ENCODE results near the gene TTC39A. TPM values are rescaled to one million over a fixed set of nuclear protein-coding genes. Genes with fewer than 3 reads are reported as not detected.
A peak's percentile ranks its signal among the peaks of the same experiment; 100 is the strongest.

The TTC39A gene
- total RNA-seq, 2 experiments from 2014 or later: not detected

GRCh38 chr1:51297401-51298321, 32.7 kb downstream of the TTC39A start:
- no peaks in the 10 kb centered on the region for H3K27me3 Mint-ChIP-seq
- POLR2A ChIA-PET: interaction anchor here (0.6 to 1.8 kb wide), 4 partner anchors 9 to 329 kb away, joined by 3 to 4 read pairs (median 3); no protein-coding TSS in a partner anchor
- H3K27ac Mint-ChIP-seq: no peak overlapping the region

DNA sequence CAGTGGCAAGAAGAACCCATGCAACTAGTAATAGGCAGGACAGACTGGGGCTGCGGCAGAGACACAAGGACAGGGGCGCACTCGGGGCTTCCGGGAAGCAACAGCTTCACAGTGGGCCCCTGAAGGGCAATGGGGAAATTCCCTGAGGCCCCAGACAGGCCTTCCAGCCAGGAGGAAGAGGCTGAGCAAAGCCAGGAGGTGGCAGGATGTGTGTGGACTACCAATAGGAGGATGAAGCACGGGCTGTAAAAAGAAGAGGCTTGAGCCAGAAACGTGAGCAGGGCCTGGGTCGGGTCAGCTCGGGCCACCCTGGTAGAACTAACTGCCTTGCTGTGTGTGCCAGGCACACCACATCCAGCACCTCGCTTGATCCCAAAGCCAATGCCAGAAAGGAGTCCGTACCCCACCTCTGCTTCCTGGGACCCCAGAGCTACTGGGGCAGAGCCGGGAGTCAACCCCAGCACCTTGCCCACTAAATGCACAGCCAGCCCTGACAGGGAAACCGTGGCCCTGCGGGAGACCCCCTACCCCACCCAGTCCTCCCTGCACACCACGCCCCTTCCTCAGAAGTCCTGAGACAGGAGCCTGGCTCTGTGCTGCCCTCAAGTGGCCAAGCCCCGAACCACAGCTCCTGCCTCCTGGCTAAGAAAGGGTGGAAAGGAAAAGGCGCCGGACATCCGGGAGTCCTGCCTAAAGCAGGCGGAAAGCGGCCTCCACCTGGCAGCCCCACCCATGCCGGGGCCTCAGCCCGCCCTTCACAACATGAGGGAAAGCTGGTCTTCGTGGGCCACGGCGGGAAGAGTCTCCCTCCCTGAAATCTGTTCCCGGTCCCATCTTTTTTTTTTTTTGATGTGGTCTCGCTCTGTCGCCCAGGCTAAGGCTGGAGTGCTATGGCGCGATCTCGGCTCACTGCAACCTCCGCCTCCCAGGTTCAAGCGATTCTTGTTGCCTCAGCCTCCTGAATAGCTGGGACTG, 33.7 kb downstream of the TTC39A start:
- no peaks in the 10 kb centered on the region for H3K9me3 Mint-ChIP-seq
- no peaks in the 10 kb centered on the region for H3K36me3 Mint-ChIP-seq (ENCODE audit: low read depth)
- H3K27ac Mint-ChIP-seq: no peak overlapping the region
- peaks cover 44% of the 10 kb centered on the region for H3K4me1 Mint-ChIP-seq
- DNase-seq: peak; percentile 79
- CTCF ChIA-PET: interaction anchor here (0.7 to 5.1 kb wide), 26 partner anchors 9 to 425 kb away, joined by 3 to 60 read pairs (median 4); partner anchors contain the start of genes FAF1 and RNF11
- no peaks in the 10 kb centered on the region for H3K27me3 Mint-ChIP-seq
- H3K4me3 Mint-ChIP-seq: peak overlapping the region; percentile 58
- POLR2A ChIA-PET: interaction anchor here (0.6 to 1.8 kb wide), 4 partner anchors 10 to 328 kb away, joined by 3 to 4 read pairs (median 3); no protein-coding TSS in a partner anchor

More at GRCh38 chr1:51297401-51298321, 32.7 kb downstream of the TTC39A start:
- CTCF ChIA-PET: interaction anchor here (0.7 to 5.1 kb wide), 22 partner anchors 9 to 426 kb away, joined by 3 to 60 read pairs (median 4); partner anchors contain the start of genes FAF1 and RNF11
- no peaks in the 10 kb centered on the region for H3K36me3 Mint-ChIP-seq (ENCODE audit: low read depth)
- no peak for DNase-seq
- no peaks in the 10 kb centered on the region for H3K9me3 Mint-ChIP-seq
- peaks cover 46% of the 10 kb centered on the region for H3K4me1 Mint-ChIP-seq
- peak overlapping the region; percentile 45 for H3K4me3 Mint-ChIP-seq

DNA sequence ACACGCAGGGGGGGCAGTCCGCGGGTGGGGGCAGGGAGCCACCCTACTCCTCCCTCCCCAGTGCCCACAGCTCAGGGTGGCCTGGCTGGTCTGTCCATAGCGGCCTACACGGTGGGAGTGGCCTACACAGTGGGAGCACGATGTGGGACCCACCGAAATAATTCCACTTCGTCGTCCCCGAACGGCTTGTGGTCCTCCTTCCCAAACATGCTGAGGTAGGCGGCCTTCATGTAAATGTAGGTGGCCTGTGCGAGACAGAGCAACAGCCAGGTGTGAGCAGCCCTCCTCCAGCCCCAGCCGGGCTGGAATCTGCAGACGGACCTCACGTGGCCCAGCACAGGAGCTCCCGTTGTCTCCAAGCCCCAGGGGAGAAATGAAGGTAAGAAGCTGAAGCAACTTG, 34.4 kb downstream of the TTC39A start:
- ChIA-PET POLR2A (interaction anchor here (1.7 to 1.8 kb wide), 2 partner anchors 30 to 60 kb away, joined by 4 to 10 read pairs; partner anchors contain the start of gene RNF11), CTCF (interaction anchor here (1.0 to 5.1 kb wide), 15 partner anchors 8 to 366 kb away, joined by 3 to 60 read pairs (median 8); partner anchors contain the start of gene RNF11)
- no peaks in the 10 kb centered on the region for H3K27me3 Mint-ChIP-seq
- DNase-seq: no peak
- no peaks in the 10 kb centered on the region for H3K36me3 Mint-ChIP-seq (ENCODE audit: low read depth)
- H3K9me3 Mint-ChIP-seq: no peaks in the 10 kb centered on the region
- peaks cover 40% of the 10 kb centered on the region for H3K4me1 Mint-ChIP-seq
- no peak overlapping the region for H3K4me3 Mint-ChIP-seq
- H3K27ac Mint-ChIP-seq: no peak overlapping the region

DNA sequence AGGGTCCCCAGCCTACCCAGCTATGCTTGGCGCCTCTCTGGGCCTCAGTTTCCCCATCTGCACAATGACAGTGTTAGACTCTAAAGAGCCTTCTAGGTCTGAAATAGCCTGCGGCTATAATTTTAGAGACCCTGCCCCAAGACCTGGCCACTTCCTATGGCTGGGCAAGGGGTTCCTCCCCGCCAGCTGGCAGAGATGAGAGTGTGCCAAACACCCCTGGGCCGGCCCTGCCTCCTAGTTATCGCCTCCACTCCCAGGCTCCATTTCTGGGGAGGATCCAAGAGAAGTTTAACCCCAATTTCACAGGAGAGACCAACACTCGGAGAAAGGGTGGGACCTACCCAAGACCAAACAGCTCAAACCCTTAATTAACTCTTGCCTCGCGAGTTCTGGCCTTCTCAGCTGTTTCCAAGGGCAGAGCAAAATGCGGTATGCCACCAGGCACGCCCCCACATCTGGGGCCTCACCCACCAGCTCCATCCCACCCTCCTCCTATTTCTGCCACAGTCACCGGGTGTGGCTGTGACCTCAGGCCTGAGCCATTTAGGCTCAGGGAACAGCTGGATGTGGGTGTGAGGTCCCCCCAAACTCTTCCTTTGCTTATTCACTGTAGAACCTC, 35.7 kb downstream of the TTC39A start:
- Mint-ChIP-seq H3K4me3 (no peak overlapping the region), H3K4me1 (peaks cover 36% of the 10 kb centered on the region), H3K27ac (no peak overlapping the region), H3K36me3 (ENCODE audit: low read depth) (no peaks in the 10 kb centered on the region), H3K27me3 (peaks cover 1% of the 10 kb centered on the region), H3K9me3 (no peaks in the 10 kb centered on the region)
- ChIA-PET CTCF (interaction anchor here (1.1 to 5.1 kb wide), 12 partner anchors 9 to 365 kb away, joined by 3 to 60 read pairs (median 4); no protein-coding TSS in a partner anchor), POLR2A (interaction anchor here (1.1 to 1.7 kb wide), 2 partner anchors 9 to 58 kb away, joined by 3 to 10 read pairs; partner anchors contain the start of gene RNF11)
- DNase-seq: peak; percentile 30

DNA sequence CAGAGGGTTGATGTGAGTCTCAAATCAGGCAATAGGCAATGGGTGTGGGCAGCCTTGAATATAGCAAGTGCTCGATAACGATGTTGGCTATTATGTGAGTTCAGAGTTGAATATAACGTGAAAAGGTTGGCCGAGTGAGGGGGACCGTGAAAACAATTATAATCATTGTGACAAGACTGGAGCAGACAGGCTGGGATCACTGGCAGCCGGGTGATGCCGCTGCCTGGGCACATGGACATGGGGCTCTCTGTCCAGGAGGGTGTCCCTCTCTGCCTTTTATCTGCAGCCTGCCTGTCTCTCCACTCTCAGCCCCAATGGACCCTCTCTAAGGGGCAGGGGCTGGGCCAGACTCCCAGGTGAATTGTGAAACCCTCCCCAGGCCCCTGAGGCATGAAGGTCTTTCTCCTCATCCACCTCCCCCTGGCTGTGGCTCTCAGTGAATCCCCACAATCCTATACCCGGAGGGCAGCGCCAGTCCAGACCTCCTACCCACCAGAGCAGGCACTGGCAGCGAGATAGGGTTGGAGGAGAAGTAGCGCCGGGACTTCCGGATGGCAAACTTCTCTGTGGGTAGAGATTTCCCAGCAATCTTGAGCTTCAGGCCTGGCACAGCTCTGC, 36.4 kb downstream of the TTC39A start:
- H3K36me3 Mint-ChIP-seq (ENCODE audit: low read depth): peaks cover 3% of the 10 kb centered on the region
- no peak overlapping the region for H3K4me3 Mint-ChIP-seq
- peaks cover 7% of the 10 kb centered on the region for H3K27me3 Mint-ChIP-seq
- no peak for DNase-seq
- CTCF ChIA-PET: interaction anchor here (1.2 to 5.1 kb wide), 4 partner anchors 12 to 103 kb away, joined by 4 to 60 read pairs (median 15); no protein-coding TSS in a partner anchor
- H3K27ac Mint-ChIP-seq: no peak overlapping the region
- no peaks in the 10 kb centered on the region for H3K9me3 Mint-ChIP-seq
- POLR2A ChIA-PET: interaction anchor here (1.1 to 1.7 kb wide), 2 partner anchors 8 to 58 kb away, joined by 3 to 10 read pairs; partner anchors contain the start of gene RNF11
- peaks cover 36% of the 10 kb centered on the region for H3K4me1 Mint-ChIP-seq

GRCh38 chr1:51290489-51290847, 39.9 kb downstream of the TTC39A start:
- ChIA-PET POLR2A (no interaction called here), CTCF (interaction anchor here (0.6 to 1.1 kb wide), 2 partner anchors 99 to 1723 kb away, joined by 3 to 4 read pairs; no protein-coding TSS in a partner anchor)
- DNase-seq: no peak
- Mint-ChIP-seq H3K36me3 (ENCODE audit: low read depth) (peaks cover 3% of the 10 kb centered on the region), H3K4me1 (peaks cover 18% of the 10 kb centered on the region), H3K9me3 (no peaks in the 10 kb centered on the region), H3K4me3 (no peak overlapping the region), H3K27ac (no peak overlapping the region), H3K27me3 (peaks cover 14% of the 10 kb centered on the region)

DNA sequence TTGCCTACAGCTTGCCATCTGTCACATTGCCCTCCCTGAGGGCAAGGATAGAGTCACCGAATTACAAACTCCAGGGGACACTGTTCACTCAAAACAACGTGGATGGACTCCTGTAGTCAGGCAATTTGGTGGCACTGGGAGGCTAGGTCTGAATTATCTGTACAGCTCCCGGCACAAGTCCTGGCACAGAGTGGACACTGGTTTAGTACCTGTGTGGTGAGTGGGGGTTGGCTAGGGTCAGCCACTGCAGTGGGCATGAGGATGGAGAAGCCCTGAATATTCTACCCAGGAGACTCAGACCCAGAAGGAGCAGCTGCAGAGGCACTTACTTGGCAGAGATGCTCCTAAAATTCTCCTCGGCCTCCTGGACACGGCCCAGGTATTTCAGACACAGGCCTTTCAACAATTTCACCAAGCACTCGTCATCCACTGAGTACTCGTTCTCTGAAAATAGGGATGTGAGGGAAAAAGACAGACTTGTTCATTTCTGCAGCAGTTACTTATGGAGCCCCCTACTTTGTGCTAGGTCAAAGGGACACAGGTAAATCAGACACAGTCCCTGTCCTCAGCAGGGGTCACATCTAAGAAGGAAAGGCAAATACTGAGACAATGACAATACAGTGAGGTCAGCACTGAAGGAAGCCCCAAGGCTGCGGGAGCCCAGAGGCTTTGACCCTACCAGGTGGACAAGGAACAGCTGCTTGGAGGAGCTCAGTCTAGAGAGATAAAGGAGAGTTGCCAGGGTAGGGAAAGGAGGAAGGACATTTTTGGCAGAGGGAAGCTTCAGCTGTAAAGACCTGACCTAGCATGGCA, 40.5 kb downstream of the TTC39A start:
- Mint-ChIP-seq H3K36me3 (ENCODE audit: low read depth) (peaks cover 3% of the 10 kb centered on the region), H3K4me1 (peaks cover 17% of the 10 kb centered on the region), H3K27me3 (peaks cover 14% of the 10 kb centered on the region), H3K9me3 (no peaks in the 10 kb centered on the region), H3K4me3 (no peak overlapping the region), H3K27ac (no peak overlapping the region)
- DNase-seq: no peak
- POLR2A ChIA-PET: no interaction called here
- CTCF ChIA-PET: interaction anchor here (1.1 kb wide), 1 partner anchor 99 kb away, joined by 3 read pairs; no protein-coding TSS in a partner anchor

DNA sequence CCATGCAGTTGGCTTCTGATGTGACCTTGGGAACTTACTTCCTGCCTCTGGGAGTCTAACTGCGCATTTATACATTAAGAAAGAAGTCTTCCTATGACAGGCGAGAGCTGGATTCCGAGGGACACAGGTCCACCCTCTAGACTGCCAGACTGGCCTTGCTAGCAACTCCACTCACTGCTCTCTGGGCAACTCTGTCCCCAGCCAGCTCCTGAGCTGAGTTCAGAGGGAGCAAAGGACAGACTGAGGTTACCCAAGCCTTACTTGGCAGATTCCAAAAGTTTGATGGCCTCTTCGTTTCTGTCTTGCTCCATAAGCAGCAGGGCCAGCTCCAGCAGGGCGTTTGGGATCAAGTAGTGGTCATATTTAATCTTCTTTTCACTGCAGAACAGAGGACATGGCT, 41.8 kb downstream of the TTC39A start:
- POLR2A ChIA-PET: interaction anchor here (1.1 kb wide), 1 partner anchor 53 kb away, joined by 3 read pairs; the partner anchor contains the start of gene RNF11
- no peaks in the 10 kb centered on the region for H3K9me3 Mint-ChIP-seq

DNA sequence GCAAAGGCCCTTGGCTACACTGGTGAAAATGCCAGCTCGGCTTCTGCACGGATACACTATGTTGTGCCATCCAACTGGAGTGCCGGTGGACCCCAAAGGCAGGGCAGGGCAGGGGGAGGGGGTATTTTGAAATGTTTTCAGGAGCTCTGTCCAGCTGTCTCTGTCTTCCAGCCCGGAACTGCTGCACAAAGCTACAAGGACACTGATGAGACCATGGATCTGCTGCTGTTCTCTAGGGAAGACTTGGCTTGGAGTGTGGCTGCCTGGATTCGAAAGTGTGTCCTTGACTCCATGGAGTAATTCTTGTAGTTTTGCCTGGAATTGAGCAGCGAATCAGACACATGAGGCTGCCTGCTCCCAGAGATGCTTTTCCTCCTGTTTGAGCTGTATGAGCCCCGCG, 42.4 kb downstream of the TTC39A start:
- Mint-ChIP-seq H3K4me3 (no peak overlapping the region), H3K9me3 (no peaks in the 10 kb centered on the region), H3K27ac (no peak overlapping the region), H3K27me3 (peaks cover 14% of the 10 kb centered on the region), H3K36me3 (ENCODE audit: low read depth) (peaks cover 3% of the 10 kb centered on the region), H3K4me1 (peaks cover 25% of the 10 kb centered on the region)
- CTCF ChIA-PET: interaction anchor here (2.2 kb wide), 1 partner anchor 9 kb away, joined by 8 read pairs; no protein-coding TSS in a partner anchor
- no peak for DNase-seq
- POLR2A ChIA-PET: interaction anchor here (1.1 kb wide), 1 partner anchor 52 kb away, joined by 3 read pairs; the partner anchor contains the start of gene RNF11

More for the DNA sequence above, 41.8 kb downstream of the TTC39A start:
- CTCF ChIA-PET: interaction anchor here (2.2 kb wide), 1 partner anchor 8 kb away, joined by 8 read pairs; no protein-coding TSS in a partner anchor
- H3K27me3 Mint-ChIP-seq: peaks cover 14% of the 10 kb centered on the region
- DNase-seq: no peak
- H3K27ac Mint-ChIP-seq: no peak overlapping the region
- H3K4me1 Mint-ChIP-seq: peaks cover 20% of the 10 kb centered on the region
- no peak overlapping the region for H3K4me3 Mint-ChIP-seq
- H3K36me3 Mint-ChIP-seq (ENCODE audit: low read depth): peaks cover 3% of the 10 kb centered on the region

GRCh38 chr1:51285055-51285454, 45.3 kb downstream of the TTC39A start:
- Mint-ChIP-seq H3K27me3 (peaks cover 13% of the 10 kb centered on the region), H3K4me1 (peaks cover 33% of the 10 kb centered on the region), H3K36me3 (ENCODE audit: low read depth) (peaks cover 5% of the 10 kb centered on the region), H3K4me3 (no peak overlapping the region), H3K9me3 (no peaks in the 10 kb centered on the region), H3K27ac (no peak overlapping the region)
- no peak for DNase-seq
- ChIA-PET POLR2A (interaction anchor here (0.8 kb wide), 1 partner anchor 9 kb away, joined by 3 read pairs; no protein-coding TSS in a partner anchor), CTCF (interaction anchor here (1.8 kb wide), 1 partner anchor 11 kb away, joined by 17 read pairs; no protein-coding TSS in a partner anchor)

All from activated CD4-positive, alpha-beta memory T cell treated with anti-CD3 and anti-CD28 coated beads, Interleukin-2, amount 10 ng/mL, durations not matched to agents 7 days and 5 days (primary cell).